K562 (cell line): Measurements from ENCODE around the gene GNAI2. TPM values are rescaled to one million over a fixed set of nuclear protein-coding genes. Genes with fewer than 3 reads are reported as not detected.

Experiments used
- CBFA2T2 ChIP-seq: fragments of 450-650 bp; conservative IDR thresholded peaks from 2 replicates; pipeline ENCODE4 v1.6.1; 2017; ENCODE audit warnings: mild to moderate bottlenecking
- CEBPG ChIP-seq, 3 experiments: fragments of 200-800 bp in 1 of 3; sonication (Bioruptor generic) in 1 of 3; sonication (generic) in 1 of 3; formaldehyde crosslinking in 1 of 3; IDR thresholded peaks in 2 of 3; conservative IDR thresholded peaks in 1 of 3; 2 replicates each; pipeline versions ENCODE4 v1.6.1 to v1.8.0; 2016 to 2022; ENCODE audit warnings: missing compliant biosample characterization in 2 of 3, missing genetic modification characterization in 2 of 3, mild to moderate bottlenecking in 1 of 3, missing genetic modification reagents in 1 of 3
- FOSL1 ChIP-seq: fragments of 200-800 bp; sonication (Bioruptor generic); conservative IDR thresholded peaks from 2 replicates; pipeline ENCODE4 v1.6.1; 2016; ENCODE audit warnings: missing genetic modification characterization, missing compliant biosample characterization
- HDAC8 ChIP-seq: fragments of 450-650 bp; IDR thresholded peaks from 2 replicates; pipeline ENCODE4 v1.6.1; 2016; ENCODE audit warnings: mild to moderate bottlenecking, missing genetic modification characterization, moderate library complexity, missing compliant biosample characterization
- HNRNPK ChIP-seq: fragments of 200-400 bp; formaldehyde crosslinking; IDR thresholded peaks from one replicate; pipeline ENCODE4 v1.6.1; 2018; ENCODE audit warnings: mild to moderate bottlenecking, low read depth, low read length; ENCODE audit not compliant: poor library complexity, severe bottlenecking
- KLF1 ChIP-seq: fragments of 450-650 bp; IDR thresholded peaks from 2 replicates; pipeline ENCODE4 v1.6.1; 2016; ENCODE audit warnings: missing genetic modification characterization, missing compliant biosample characterization
- KLF6 ChIP-seq: fragments of 250-450 bp; sonication (Bioruptor Pico); IDR thresholded peaks from 2 replicates; pipeline ENCODE4 v1.4.0; 2020; ENCODE audit warnings: mild to moderate bottlenecking, moderate library complexity, borderline replicate concordance
- NR3C1 ChIP-seq: sonication (generic); formaldehyde crosslinking; IDR thresholded peaks from 2 replicates; pipeline ENCODE4 v1.8.1; 2022; ENCODE audit warnings: missing genetic modification reagents
- PYGO2 ChIP-seq: fragments of 450-650 bp; IDR thresholded peaks from 2 replicates; pipeline ENCODE4 v1.6.1; 2016; ENCODE audit warnings: mild to moderate bottlenecking, missing genetic modification characterization, moderate library complexity, missing compliant biosample characterization
- ZBTB1 ChIP-seq: sonication (generic); formaldehyde crosslinking; IDR thresholded peaks from 2 replicates; pipeline ENCODE4 v1.8.1; 2023; ENCODE audit warnings: missing genetic modification reagents, low read depth, mild to moderate bottlenecking, borderline replicate concordance
- ZNF217 ChIP-seq: sonication (generic); formaldehyde crosslinking; IDR thresholded peaks from 2 replicates; pipeline ENCODE4 v1.8.0; 2022; ENCODE audit warnings: mild to moderate bottlenecking, missing genetic modification reagents
- ZNF41 ChIP-seq: fragments of 250-450 bp; sonication (Bioruptor Pico); conservative IDR thresholded peaks from 2 replicates; pipeline ENCODE4 v1.4.0; 2020; ENCODE audit warnings: mild to moderate bottlenecking
- ZNF507 ChIP-seq: conservative IDR thresholded peaks from 2 replicates; pipeline ENCODE4 v1.6.1; 2017; ENCODE audit warnings: missing genetic modification characterization, missing compliant biosample characterization
- ZNF778 ChIP-seq: fragments of 450-650 bp; formaldehyde crosslinking; IDR thresholded peaks from 2 replicates; pipeline ENCODE4 v1.4.0; 2020; ENCODE audit warnings: mild to moderate bottlenecking, moderate library complexity
- polyA plus RNA-seq, 8 experiments: library from polyadenylated mRNA; depleted of rRNA in 4 of 8; stranded (reverse) in 5 of 8; unstranded in 3 of 8; fragments of >200 nt; fragmentation: Nextera tagmentation in 2 of 8; fragmentation: Illumina TruSeq in 1 of 8; extraction: Ambion mirVana in 2 of 8; extraction: Trizol in 1 of 8; gene quantifications; 2 replicates each; pipeline versions ENCODE4 v1.2.1 to v1.2.3, GENCODE V29; 2011 to 2014; ENCODE audit warnings: inconsistent platforms in 1 of 8, missing spikeins in 1 of 8
- total RNA-seq, 7 experiments: library from RNA; depleted of rRNA in 6 of 7; stranded (reverse); fragments of >200 nt in 6 of 7; fragmentation: Illumina TruSeq in 2 of 7; extraction: Trizol in 2 of 7; gene quantifications; 2 replicates each; pipeline versions ENCODE4 v1.2.1 to v1.2.3, GENCODE V29; 2011 to 2021; ENCODE audit warnings: low replicate concordance in 1 of 7
- TF ChIP-seq, protein P1 (sequence below): fragments of 450-650 bp; IDR thresholded peaks from 2 replicates; pipeline ENCODE4 v1.6.1; 2016
- TF ChIP-seq, protein P2 (sequence below): fragments of 250-450 bp; sonication (Bioruptor Pico); IDR thresholded peaks from 2 replicates; pipeline ENCODE4 v1.8.0; 2021; ENCODE audit warnings: moderate library complexity, mild to moderate bottlenecking, inconsistent platforms
- TF ChIP-seq, protein P3 (sequence below), 2 experiments: IDR thresholded peaks in 1 of 2; conservative IDR thresholded peaks in 1 of 2; 2 replicates each; pipeline ENCODE4 v1.6.1; 2016; ENCODE audit warnings: low read depth in 2 of 2, mild to moderate bottlenecking in 1 of 2, missing compliant biosample characterization in 1 of 2, missing genetic modification characterization in 1 of 2, moderate library complexity in 1 of 2
- TF ChIP-seq, protein P4 (sequence below): fragments of 450-650 bp; formaldehyde crosslinking; IDR thresholded peaks from 2 replicates; pipeline ENCODE4 v1.4.0; 2022; ENCODE audit warnings: missing genetic modification characterization

GNAI2 gene
- total and polyA plus RNA-seq, 9 of the 15 experiments (the other 6 are each of a cell fraction or from before 2014, with no cell fraction given), result 1.1 to 72.2 (median 42.7) TPM

DNA sequence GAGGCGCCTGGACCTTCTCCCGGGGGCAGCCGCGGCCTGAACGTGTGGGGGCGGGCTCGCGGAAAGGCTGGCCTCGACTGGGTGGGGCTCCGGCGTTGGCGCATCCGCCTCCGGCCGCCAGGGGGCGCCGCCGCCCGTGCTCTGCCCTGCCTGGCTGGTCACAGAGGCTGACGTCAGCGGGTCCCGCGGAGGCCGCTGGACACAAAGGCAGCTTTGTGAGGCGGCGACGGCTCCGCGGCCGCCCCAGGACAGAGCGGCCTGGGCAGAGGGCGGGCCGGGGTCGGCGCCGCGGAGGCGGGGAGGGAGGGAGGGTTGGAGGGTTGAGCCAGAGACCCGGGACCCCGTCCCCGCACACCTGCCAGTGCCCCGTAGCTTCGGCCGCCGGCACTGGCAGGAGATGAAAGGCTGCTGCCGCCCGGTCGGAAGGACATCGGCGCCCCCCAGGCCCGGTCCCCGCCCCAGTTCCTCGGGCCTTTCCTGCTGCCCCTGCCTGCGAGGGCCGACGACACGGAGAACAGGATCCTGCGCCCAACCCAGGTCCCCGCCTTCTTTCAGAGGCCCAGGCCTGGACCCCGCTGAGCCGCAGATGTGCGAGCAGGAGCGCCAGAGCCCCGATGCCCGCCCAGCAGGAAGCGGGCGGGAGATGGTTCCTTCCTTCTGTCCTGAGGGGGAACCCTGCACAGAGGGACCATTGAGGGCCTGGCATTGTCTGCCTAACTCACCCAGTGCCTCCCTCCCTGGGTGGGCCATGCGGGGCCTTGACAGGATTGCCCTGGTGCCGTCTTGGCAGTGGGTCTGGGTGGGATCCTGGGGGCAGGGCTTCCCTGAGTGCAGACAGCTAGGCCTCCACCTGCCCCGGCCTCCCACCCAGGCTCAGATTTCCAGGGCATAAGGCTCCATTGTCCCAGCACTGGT, 24.3 kb downstream of the GNAI2 start (continued):
- TF ChIP-seq ZBTB1 (CRISPR knock-in tag) (0 out of 2 replicates have a peak, but pooled peaks have one; percentile 22), KLF6 (CRISPR knock-in tag) (no peak), ZNF41 (CRISPR knock-in tag) (no peak), PYGO2 (tag) (no peak), CEBPG (CRISPR knock-in tag; IDR thresholded peaks at IDR 0.05) (no peak), CEBPG (tag; conservative IDR thresholded peaks at IDR 0.05 in 1 of 2, IDR thresholded peaks at IDR 0.05 in 1 of 2) (no peak), HNRNPK (no peak), ZNF778 (CRISPR knock-in tag) (no peak), NR3C1 (CRISPR knock-in tag) (no peak), KLF1 (no peak), HDAC8 (tag) (no peak), ZNF507 (tag) (no peak), FOSL1 (tag) (0 out of 2 replicates have a peak, but pooled peaks have one; percentile 36), CBFA2T2 (no peak), ZNF217 (CRISPR knock-in tag) (no peak)
- TF ChIP-seq, protein P1, sequence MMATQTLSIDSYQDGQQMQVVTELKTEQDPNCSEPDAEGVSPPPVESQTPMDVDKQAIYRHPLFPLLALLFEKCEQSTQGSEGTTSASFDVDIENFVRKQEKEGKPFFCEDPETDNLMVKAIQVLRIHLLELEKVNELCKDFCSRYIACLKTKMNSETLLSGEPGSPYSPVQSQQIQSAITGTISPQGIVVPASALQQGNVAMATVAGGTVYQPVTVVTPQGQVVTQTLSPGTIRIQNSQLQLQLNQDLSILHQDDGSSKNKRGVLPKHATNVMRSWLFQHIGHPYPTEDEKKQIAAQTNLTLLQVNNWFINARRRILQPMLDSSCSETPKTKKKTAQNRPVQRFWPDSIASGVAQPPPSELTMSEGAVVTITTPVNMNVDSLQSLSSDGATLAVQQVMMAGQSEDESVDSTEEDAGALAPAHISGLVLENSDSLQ, result no peak
- TF ChIP-seq, protein P2, sequence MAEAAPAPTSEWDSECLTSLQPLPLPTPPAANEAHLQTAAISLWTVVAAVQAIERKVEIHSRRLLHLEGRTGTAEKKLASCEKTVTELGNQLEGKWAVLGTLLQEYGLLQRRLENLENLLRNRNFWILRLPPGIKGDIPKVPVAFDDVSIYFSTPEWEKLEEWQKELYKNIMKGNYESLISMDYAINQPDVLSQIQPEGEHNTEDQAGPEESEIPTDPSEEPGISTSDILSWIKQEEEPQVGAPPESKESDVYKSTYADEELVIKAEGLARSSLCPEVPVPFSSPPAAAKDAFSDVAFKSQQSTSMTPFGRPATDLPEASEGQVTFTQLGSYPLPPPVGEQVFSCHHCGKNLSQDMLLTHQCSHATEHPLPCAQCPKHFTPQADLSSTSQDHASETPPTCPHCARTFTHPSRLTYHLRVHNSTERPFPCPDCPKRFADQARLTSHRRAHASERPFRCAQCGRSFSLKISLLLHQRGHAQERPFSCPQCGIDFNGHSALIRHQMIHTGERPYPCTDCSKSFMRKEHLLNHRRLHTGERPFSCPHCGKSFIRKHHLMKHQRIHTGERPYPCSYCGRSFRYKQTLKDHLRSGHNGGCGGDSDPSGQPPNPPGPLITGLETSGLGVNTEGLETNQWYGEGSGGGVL (CRISPR knock-in tag), result no peak
- TF ChIP-seq, protein P3, sequence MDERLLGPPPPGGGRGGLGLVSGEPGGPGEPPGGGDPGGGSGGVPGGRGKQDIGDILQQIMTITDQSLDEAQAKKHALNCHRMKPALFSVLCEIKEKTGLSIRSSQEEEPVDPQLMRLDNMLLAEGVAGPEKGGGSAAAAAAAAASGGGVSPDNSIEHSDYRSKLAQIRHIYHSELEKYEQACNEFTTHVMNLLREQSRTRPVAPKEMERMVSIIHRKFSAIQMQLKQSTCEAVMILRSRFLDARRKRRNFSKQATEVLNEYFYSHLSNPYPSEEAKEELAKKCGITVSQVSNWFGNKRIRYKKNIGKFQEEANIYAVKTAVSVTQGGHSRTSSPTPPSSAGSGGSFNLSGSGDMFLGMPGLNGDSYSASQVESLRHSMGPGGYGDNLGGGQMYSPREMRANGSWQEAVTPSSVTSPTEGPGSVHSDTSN (CRISPR knock-in tag; IDR thresholded peaks at IDR 0.05; ENCODE audit: low read depth), result no peak
- TF ChIP-seq, protein P3 (tag; conservative IDR thresholded peaks at IDR 0.05; ENCODE audit: low read depth), result no peak
- TF ChIP-seq, protein P4, sequence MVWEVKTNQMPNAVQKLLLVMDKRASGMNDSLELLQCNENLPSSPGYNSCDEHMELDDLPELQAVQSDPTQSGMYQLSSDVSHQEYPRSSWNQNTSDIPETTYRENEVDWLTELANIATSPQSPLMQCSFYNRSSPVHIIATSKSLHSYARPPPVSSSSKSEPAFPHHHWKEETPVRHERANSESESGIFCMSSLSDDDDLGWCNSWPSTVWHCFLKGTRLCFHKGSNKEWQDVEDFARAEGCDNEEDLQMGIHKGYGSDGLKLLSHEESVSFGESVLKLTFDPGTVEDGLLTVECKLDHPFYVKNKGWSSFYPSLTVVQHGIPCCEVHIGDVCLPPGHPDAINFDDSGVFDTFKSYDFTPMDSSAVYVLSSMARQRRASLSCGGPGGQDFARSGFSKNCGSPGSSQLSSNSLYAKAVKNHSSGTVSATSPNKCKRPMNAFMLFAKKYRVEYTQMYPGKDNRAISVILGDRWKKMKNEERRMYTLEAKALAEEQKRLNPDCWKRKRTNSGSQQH, result no peak
